DOHH2 (cell line): ENCODE measurements around the gene TULP4.

Experiments
- CTCF ChIP-seq: fragments of 200-600 bp; sonication (generic); IDR thresholded peaks from one replicate; pipeline ENCODE4 v1.5.1; 2014; ENCODE audit warnings: antibody characterized with exemption, mild to moderate bottlenecking, low read depth, low read length; ENCODE audit not compliant: poor library complexity, severe bottlenecking
- EZH2phosphoT487 ChIP-seq: fragments of 200-600 bp; sonication (generic); IDR thresholded peaks from 2 replicates; pipeline ENCODE4 v1.6.1; 2017; ENCODE audit warnings: borderline replicate concordance, mild to moderate bottlenecking, antibody characterized with exemption, low read length, moderate library complexity, mixed read lengths

GRCh38 chr6:158552055-158552795 is 240.0 kb downstream of the TULP4 start:
- no peak for TF ChIP-seq CTCF
- no peak for TF ChIP-seq EZH2phosphoT487
